Thoracic aorta (tissue), 2 donors: ENCODE measurements around the gene ETFDH. TPM values are rescaled to one million over a fixed set of nuclear protein-coding genes. Genes with fewer than 3 reads are reported as not detected.
"Not testable (repeated sequence)": the region's sequence is repeated elsewhere in the genome, so short reads cannot be mapped to it uniquely, and the experiment has no call there.

Experiments
- ATAC-seq: fragments of 150-250 bp; one replicate; pipeline ENCODE4 v1.8.0; 2017; ENCODE audit warnings: low read depth; ENCODE audit not compliant: insufficient number of reproducible peaks, low FRiP score
- DNase-seq: peaks from one replicate; pipeline ENCODE4 v3.0.0-alpha.2; 2020; ENCODE audit warnings: low spot score
- H3K27ac ChIP-seq, 2 donors: fragments of 200-600 bp; sonication (generic); 1 replicate in 1 of 2; 2 replicates in 1 of 2; pipeline ENCODE4 v1.5.1; 2016; ENCODE audit warnings: mild to moderate bottlenecking in 2 of 2, moderate library complexity in 2 of 2
- H3K27me3 ChIP-seq: fragments of 200-600 bp; sonication (generic); replicated peaks from 2 replicates; pipeline ENCODE4 v1.6.0; 2016; ENCODE audit warnings: mild to moderate bottlenecking; ENCODE audit not compliant: insufficient read depth
- H3K36me3 ChIP-seq: fragments of 200-600 bp; sonication (generic); one replicate; pipeline ENCODE4 v1.5.1; 2016
- H3K4me1 ChIP-seq, 2 donors: fragments of 200-600 bp; sonication (generic); 1 replicate in 1 of 2; 2 replicates in 1 of 2; pipeline versions ENCODE4 v1.5.1 to v1.6.0; 2016; ENCODE audit warnings: low read depth in 2 of 2, mild to moderate bottlenecking in 1 of 2; ENCODE audit not compliant: control insufficient read depth in 1 of 2
- H3K4me3 ChIP-seq: fragments of 200-600 bp; sonication (generic); 2 replicates; pipeline ENCODE4 v1.5.1; 2016; ENCODE audit warnings: mild to moderate bottlenecking
- H3K9me3 ChIP-seq: fragments of 200-600 bp; sonication (generic); 2 replicates; pipeline ENCODE4 v1.5.1; 2016
- CTCF ChIP-seq: fragments of 200-600 bp; sonication (generic); IDR thresholded peaks from one replicate; pipeline ENCODE4 v1.5.1; 2019; ENCODE audit warnings: antibody characterized with exemption
- total RNA-seq, 2 donors: library from RNA; depleted of rRNA; stranded (reverse); fragments of >200 nt; gene quantifications; one replicate each; pipeline versions ENCODE4 v1.1.0 to v1.2.3, GENCODE V29; 2016

Gene ETFDH
- total RNA-seq, 2 donors from 2014 or later = 15.6 to 18.6 TPM

GRCh38 chr4:158754385-158755180 is 82.5 kb downstream of the ETFDH start:
- DNase-seq (no peak), ATAC-seq (no peak)
- Histone ChIP-seq H3K36me3 (no peaks in the 10 kb centered on the region), H3K4me1 (no peaks in the 10 kb centered on the region), H3K27me3 (no peaks in the 10 kb centered on the region), H3K9me3 (no peaks in the 10 kb centered on the region), H3K4me3 (no peak overlapping the region), H3K27ac (no peak overlapping the region)
- no peak for TF ChIP-seq CTCF

GRCh38 chr4:158755819-158756218 is 83.7 kb downstream of the ETFDH start:
- not testable (repeated sequence) for H3K36me3 ChIP-seq, H3K4me1 ChIP-seq, H3K9me3 ChIP-seq, ATAC-seq, H3K27me3 ChIP-seq, H3K27ac ChIP-seq, H3K4me3 ChIP-seq, DNase-seq

GRCh38 chr4:158756588-158756987 is 84.5 kb downstream of the ETFDH start:
- TF ChIP-seq CTCF = no peak
- no peak for ATAC-seq

GRCh38 chr4:158758142-158758541 is 86.0 kb downstream of the ETFDH start:
- no peak for DNase-seq
- Histone ChIP-seq H3K9me3 (no peaks in the 10 kb centered on the region), H3K36me3 (no peaks in the 10 kb centered on the region), H3K27ac (no peak overlapping the region), H3K27me3 (no peaks in the 10 kb centered on the region), H3K4me1 (no peaks in the 10 kb centered on the region), H3K4me3 (no peak overlapping the region)
- ATAC-seq = no peak
- no peak for TF ChIP-seq CTCF

More at GRCh38 chr4:158756588-158756987, 84.5 kb downstream of the ETFDH start:
- Histone ChIP-seq H3K27me3 (no peaks in the 10 kb centered on the region), H3K27ac (no peak overlapping the region), H3K4me3 (no peak overlapping the region), H3K36me3 (no peaks in the 10 kb centered on the region), H3K9me3 (no peaks in the 10 kb centered on the region), H3K4me1 (no peaks in the 10 kb centered on the region)
- DNase-seq = no peak

- no peaks in the 10 kb centered on the region for H3K9me3 ChIP-seq
- DNase-seq (no peak), ATAC-seq (no peak)
- H3K27me3 ChIP-seq = no peaks in the 10 kb centered on the region
- no peak overlapping the region for H3K4me3 ChIP-seq
- H3K4me1 ChIP-seq = no peaks in the 10 kb centered on the region
- H3K27ac ChIP-seq = no peak overlapping the region
- H3K36me3 ChIP-seq = no peaks in the 10 kb centered on the region
- TF ChIP-seq CTCF = no peak
Measured at GRCh38 chr4:158758703-158759102, 86.6 kb downstream of the ETFDH start.

Other genes starting within 250 kb of the ETFDH start
- gene RXFP1, start 150.4 kb upstream of the ETFDH start, total RNA-seq = 1 to 10 TPM in 1 of 2 donors, under 1 TPM in 1; 0.35 to 9.6 TPM
- gene C4orf46, start 409 bp upstream of the ETFDH start, total RNA-seq = 1 to 10 TPM; 3.0 to 7.3 TPM
- gene PPID, start 51.1 kb downstream of the ETFDH start, total RNA-seq = 10 to 100 TPM in 1 of 2 donors, 1 to 10 TPM in 1; 8.3 to 12.8 TPM
- 100 to 1,000 TPM in 1 of 2 donors, 10 to 100 TPM in 1; 47.9 to 121 TPM for gene FNIP2, start 96.7 kb downstream of the ETFDH start, total RNA-seq